GM19193 (cell line): Measurements from ENCODE around the gene ZNF175.

ENCODE experiments used
- POLR2A ChIP-seq: IDR thresholded peaks from 4 replicates; pipeline ENCODE4 v1.6.1; 2011; ENCODE audit not compliant: insufficient read depth, insufficient read length; ENCODE audit errors: extremely low read depth

The ZNF175 gene

DNA sequence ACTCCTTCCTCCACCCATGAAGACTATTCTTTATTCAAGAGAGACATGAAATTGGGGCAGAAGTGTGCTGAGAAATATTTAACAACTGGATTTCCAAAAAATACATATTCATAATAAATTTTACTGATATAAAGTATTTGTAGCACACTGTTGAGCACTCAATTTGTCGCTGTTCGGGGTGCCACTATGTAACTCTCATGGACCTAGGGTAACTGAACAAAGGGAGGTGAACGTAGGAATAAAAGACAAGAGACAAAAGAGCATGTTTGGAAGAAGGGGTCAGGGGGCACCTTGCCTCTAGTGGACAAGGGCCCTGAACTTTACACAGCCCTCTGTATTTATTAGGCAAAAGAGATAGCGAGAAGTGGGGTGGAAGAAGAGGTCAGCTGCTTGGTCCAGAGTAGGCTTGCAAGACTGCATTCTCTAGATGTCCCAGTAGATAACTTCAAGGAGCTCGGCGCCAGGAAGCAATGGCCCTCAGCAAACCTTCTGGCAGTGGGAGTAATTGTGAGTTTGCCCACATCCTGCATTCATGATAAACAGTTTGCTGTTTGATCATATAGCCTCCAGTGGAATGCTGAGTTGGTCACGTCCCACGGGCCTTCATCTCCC is 4.5 kb upstream of the ZNF175 start:
- no peak for TF ChIP-seq POLR2A

DNA sequence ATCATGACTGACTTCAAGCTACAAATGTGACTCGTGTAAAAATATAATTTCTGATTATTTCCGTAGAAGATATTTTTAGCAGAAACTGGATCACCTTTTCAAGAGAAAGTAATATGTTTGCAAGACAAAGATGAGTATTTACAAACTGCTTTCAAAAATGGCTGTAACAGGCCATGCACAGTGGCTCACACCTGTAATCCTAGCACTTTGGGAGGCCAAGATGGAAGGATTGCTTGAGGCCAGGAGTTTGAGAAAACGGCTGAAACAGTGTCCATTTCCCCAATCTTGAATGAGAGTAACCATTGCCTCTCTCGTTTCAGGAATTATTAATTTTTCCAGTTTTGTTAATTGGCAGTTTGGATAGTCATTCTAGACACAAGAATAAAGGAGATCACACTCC is 3.5 kb upstream of the ZNF175 start:
- no peak for TF ChIP-seq POLR2A

DNA sequence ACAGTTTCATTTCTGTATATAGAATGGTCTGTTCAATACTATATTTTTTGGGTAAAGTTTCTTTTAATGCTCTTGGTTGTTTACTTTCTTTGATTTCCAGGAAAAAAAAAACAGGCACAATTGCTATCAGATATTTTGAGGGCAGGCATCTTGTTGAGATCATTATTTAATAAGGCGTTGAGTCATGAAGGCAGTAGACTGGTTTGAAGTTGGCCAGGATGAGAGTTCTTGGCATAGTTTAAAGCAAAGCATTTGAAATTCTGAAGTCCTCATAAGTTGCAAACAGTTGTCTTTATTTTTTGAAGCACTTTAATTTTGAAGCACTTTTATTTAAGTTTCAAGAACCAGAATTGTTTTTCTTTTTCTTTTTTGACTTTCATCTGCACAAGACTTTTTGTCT is 2.6 kb upstream of the ZNF175 start:
- no peak for TF ChIP-seq POLR2A

GRCh38 chr19:51571599-51571998 is 516 bp downstream of the ZNF175 start:
- TF ChIP-seq POLR2A: no peak

GRCh38 chr19:51572410-51572809 is 1.3 kb downstream of the ZNF175 start:
- no peak for TF ChIP-seq POLR2A

- no peak for TF ChIP-seq POLR2A
Observed at GRCh38 chr19:51572908-51573307, 1.8 kb downstream of the ZNF175 start.

DNA sequence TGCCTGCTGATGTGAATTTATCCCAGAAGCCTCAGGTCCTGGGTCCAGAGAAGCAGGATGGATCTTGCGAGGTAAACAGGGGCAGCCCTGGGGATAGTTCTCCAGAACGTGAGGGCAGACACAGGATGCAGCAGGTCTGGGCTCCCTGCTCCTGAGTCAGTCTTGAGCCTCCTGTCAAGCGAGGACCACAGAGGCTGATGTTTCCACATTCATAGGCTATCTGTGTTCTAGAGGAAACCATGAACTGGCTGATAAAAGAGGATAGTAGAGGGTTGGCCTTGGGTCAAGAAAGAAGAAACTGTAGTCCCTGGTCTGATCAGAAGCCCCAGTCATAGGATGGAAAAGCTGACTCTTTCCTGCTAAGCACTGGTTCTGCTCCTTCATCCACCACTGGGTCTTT is 2.2 kb downstream of the ZNF175 start:
- TF ChIP-seq POLR2A: no peak

- no peak for TF ChIP-seq POLR2A
Observed at GRCh38 chr19:51576850-51577249, 5.8 kb downstream of the ZNF175 start.

GRCh38 chr19:51586103-51586728 is 15.1 kb downstream of the ZNF175 start:
- TF ChIP-seq POLR2A: no peak

DNA sequence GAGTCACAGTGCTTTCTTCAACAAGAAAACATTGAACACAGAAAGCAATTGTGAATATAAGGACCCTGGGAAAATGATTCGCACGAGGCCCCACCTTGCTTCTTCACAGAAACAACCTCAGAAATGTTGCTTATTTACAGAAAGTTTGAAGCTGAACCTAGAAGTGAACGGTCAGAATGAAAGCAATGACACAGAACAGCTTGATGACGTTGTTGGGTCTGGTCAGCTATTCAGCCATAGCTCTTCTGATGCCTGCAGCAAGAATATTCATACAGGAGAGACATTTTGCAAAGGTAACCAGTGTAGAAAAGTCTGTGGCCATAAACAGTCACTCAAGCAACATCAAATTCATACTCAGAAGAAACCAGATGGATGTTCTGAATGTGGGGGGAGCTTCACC is 15.7 kb downstream of the ZNF175 start:
- TF ChIP-seq POLR2A: no peak

DNA sequence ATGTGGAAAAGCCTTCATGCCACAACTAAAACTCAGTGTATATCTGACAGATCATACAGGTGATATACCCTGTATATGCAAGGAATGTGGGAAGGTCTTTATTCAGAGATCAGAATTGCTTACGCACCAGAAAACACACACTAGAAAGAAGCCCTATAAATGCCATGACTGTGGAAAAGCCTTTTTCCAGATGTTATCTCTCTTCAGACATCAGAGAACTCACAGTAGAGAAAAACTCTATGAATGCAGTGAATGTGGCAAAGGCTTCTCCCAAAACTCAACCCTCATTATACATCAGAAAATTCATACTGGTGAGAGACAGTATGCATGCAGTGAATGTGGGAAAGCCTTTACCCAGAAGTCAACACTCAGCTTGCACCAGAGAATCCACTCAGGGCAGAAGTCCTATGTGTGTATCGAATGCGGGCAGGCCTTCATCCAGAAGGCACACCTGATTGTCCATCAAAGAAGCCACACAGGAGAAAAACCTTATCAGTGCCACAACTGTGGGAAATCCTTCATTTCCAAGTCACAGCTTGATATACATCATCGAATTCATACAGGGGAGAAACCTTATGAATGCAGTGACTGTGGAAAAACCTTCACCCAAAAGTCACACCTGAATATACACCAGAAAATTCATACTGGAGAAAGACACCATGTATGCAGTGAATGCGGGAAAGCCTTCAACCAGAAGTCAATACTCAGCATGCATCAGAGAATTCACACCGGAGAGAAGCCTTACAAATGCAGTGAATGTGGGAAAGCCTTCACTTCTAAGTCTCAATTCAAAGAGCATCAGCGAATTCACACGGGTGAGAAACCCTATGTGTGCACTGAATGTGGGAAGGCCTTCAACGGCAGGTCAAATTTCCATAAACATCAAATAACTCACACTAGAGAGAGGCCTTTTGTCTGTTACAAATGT is 16.4 kb downstream of the ZNF175 start:
- no peak for TF ChIP-seq POLR2A

DNA sequence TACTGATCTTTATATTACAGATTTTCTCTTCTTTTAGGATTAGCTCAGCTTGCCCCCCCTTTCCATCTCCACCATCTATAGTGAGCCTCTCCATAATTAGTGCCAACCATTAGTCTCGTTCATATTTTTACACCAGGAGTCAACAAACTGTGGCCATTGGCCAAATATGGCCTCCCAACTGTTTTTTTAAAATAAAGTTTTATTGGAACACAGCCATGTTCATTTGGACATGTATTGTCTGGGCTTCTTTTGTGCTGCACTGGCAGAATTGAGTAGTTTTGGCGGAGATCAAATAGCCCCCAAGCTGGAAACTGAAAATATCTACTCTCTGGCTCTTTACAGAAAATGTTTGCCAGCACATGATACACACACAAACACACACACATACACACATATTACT is 18.4 kb downstream of the ZNF175 start:
- no peak for TF ChIP-seq POLR2A

GRCh38 chr19:51590441-51590840 is 19.4 kb downstream of the ZNF175 start:
- TF ChIP-seq POLR2A: no peak

- no peak for TF ChIP-seq POLR2A
Observed at GRCh38 chr19:51592521-51592920, 21.4 kb downstream of the ZNF175 start.

DNA sequence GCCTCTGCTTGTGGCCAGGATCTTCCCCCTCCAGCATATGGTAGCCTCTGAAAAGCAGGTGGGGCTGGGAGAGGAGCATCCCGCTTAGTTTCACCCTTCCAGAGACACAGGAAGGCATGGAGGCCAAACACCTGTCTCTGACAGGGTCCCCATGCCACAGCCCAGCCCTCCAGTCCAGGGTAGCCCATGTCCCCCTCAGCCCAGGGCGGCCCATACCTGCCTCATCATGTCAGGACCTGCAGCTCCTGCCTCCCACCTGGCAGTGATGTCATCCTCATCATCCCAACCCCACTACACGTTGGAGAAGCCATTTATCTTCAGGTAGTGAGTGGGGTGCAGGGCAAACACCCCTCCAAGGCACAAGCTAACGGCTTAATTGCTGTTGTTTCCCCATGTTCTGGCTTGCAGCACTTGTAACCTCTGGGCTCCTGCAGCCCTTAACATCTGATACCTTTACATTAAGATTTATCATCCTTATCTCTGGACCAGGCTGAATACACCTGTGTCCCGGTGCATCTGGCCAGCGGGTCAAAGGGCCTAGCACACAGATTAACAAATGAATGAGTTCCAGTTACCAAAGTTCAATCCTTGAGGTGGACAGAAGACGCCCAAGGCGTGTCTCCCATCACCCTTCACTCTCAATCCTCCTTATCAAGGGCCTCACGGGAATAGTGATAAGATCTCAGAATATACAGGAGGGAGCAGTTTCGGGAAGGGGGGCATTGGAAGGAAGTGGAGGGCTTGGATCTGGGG is 22.2 kb downstream of the ZNF175 start:
- TF ChIP-seq POLR2A: no peak
